Muscle of leg (tissue), 11 donors: ENCODE results near the gene ADPRHL1. TPM values are rescaled to one million over a fixed set of nuclear protein-coding genes. Genes with fewer than 3 reads are reported as not detected.
"Not testable (repeated sequence)": the region's sequence is repeated elsewhere in the genome, so short reads cannot be mapped to it uniquely, and the experiment has no call there.

ENCODE experiments used
- DNase-seq: peaks from one replicate; pipeline ENCODE4 v3.0.0; 2013
- H3K27ac ChIP-seq: one replicate; pipeline ENCODE4 v1.5.1; 2013; ENCODE audit warnings: mild to moderate bottlenecking, low read length, control low read depth
- H3K27me3 ChIP-seq: one replicate; pipeline ENCODE4 v1.6.1; 2013; ENCODE audit warnings: low read length; ENCODE audit not compliant: control insufficient read depth, insufficient read depth
- H3K36me3 ChIP-seq: one replicate; pipeline ENCODE4 v1.6.1; 2013; ENCODE audit warnings: low read length; ENCODE audit not compliant: control insufficient read depth, insufficient read depth
- H3K4me1 ChIP-seq: one replicate; pipeline ENCODE4 v1.6.1; 2013; ENCODE audit warnings: low read length; ENCODE audit not compliant: control insufficient read depth, insufficient read depth
- H3K4me3 ChIP-seq: one replicate; pipeline ENCODE4 v1.5.1; 2013; ENCODE audit warnings: low read length, control low read depth
- H3K9me3 ChIP-seq: replicated peaks from 2 replicates; pipeline ENCODE4 v1.6.1; 2013; ENCODE audit warnings: low read depth, low read length; ENCODE audit not compliant: control insufficient read depth
- WGBS: methylation state at CpG from one replicate; pipeline ENCODE4 v1.1.5; 2013; ENCODE audit warnings: missing lambda C conversion rate; ENCODE audit not compliant: insufficient coverage; 5-methylcytosine and 5-hydroxymethylcytosine counted together
- polyA plus RNA-seq, 8 donors: library from polyadenylated mRNA; unstranded; fragments of 120-200 nt; gene quantifications; one replicate each; pipeline versions ENCODE4 v1.2.1 to v1.2.3, GENCODE V29; 2013; ENCODE audit warnings: inconsistent platforms in 1 of 8, low replicate concordance in 1 of 8; ENCODE audit not compliant: insufficient read length in 8 of 8, insufficient read depth in 1 of 8
- total RNA-seq: library from RNA; stranded (reverse); fragments of 120-200 nt; gene quantifications from one replicate; pipeline ENCODE4 v1.2.4, GENCODE V29; 2013

The ADPRHL1 gene
- total and polyA plus RNA-seq, 9 donors: 150 to 282 (median 212) TPM

GRCh38 chr13:113483081-113483480 is 29.8 kb upstream of the ADPRHL1 start:
- peaks cover 17% of the 10 kb centered on the region for H3K36me3 ChIP-seq
- DNase-seq: no peak
- peaks cover 6% of the 10 kb centered on the region for H3K4me1 ChIP-seq
- H3K27ac ChIP-seq: no peak overlapping the region
- H3K4me3 ChIP-seq: no peak overlapping the region
- no peaks in the 10 kb centered on the region for H3K27me3 ChIP-seq
- no peaks in the 10 kb centered on the region for H3K9me3 ChIP-seq
- WGBS: 87% methylated on average over 7 of the region's 7 CpGs

GRCh38 chr13:113479179-113479578 is 25.9 kb upstream of the ADPRHL1 start:
- Histone ChIP-seq H3K27me3 (no peaks in the 10 kb centered on the region), H3K36me3 (peaks cover 34% of the 10 kb centered on the region), H3K4me1 (no peaks in the 10 kb centered on the region), H3K9me3 (no peaks in the 10 kb centered on the region), H3K27ac (no peak overlapping the region), H3K4me3 (no peak overlapping the region)
- 90% methylated on average over 2 of the region's 4 CpGs for WGBS
- no peak for DNase-seq

- Histone ChIP-seq H3K27ac (no peak overlapping the region), H3K27me3 (no peaks in the 10 kb centered on the region), H3K9me3 (no peaks in the 10 kb centered on the region), H3K4me1 (no peaks in the 10 kb centered on the region), H3K4me3 (no peak overlapping the region), H3K36me3 (peaks cover 35% of the 10 kb centered on the region)
- no CpG with 5 or more reads among the region's 3 CpGs for WGBS
- DNase-seq: no peak
Measured at GRCh38 chr13:113477724-113478123, 24.4 kb upstream of the ADPRHL1 start.

- H3K27me3 ChIP-seq: no peaks in the 10 kb centered on the region
- DNase-seq: no peak
- peaks cover 42% of the 10 kb centered on the region for H3K36me3 ChIP-seq
- H3K27ac ChIP-seq: no peak overlapping the region
- H3K4me1 ChIP-seq: no peaks in the 10 kb centered on the region
- H3K4me3 ChIP-seq: no peak overlapping the region
- H3K9me3 ChIP-seq: no peaks in the 10 kb centered on the region
- WGBS: 96% methylated on average over 4 of the region's 7 CpGs
Measured at GRCh38 chr13:113476811-113477210, 23.5 kb upstream of the ADPRHL1 start.

GRCh38 chr13:113475911-113476310 is 22.6 kb upstream of the ADPRHL1 start:
- Histone ChIP-seq H3K27ac (no peak overlapping the region), H3K27me3 (no peaks in the 10 kb centered on the region), H3K4me3 (no peak overlapping the region), H3K4me1 (no peaks in the 10 kb centered on the region), H3K36me3 (peaks cover 44% of the 10 kb centered on the region), H3K9me3 (no peaks in the 10 kb centered on the region)
- no peak for DNase-seq
- 89% methylated on average over 6 of the region's 12 CpGs for WGBS

GRCh38 chr13:113475280-113475679 is 22.0 kb upstream of the ADPRHL1 start:
- Histone ChIP-seq H3K27ac (no peak overlapping the region), H3K36me3 (peaks cover 44% of the 10 kb centered on the region)
- WGBS: 95% methylated on average over 10 of the region's 11 CpGs

GRCh38 chr13:113474179-113474578 is 20.9 kb upstream of the ADPRHL1 start:
- Histone ChIP-seq H3K9me3 (no peaks in the 10 kb centered on the region), H3K36me3 (peaks cover 45% of the 10 kb centered on the region), H3K27me3 (no peaks in the 10 kb centered on the region), H3K4me3 (no peak overlapping the region), H3K27ac (no peak overlapping the region), H3K4me1 (no peaks in the 10 kb centered on the region)
- peak; percentile 51 for DNase-seq
- 44% methylated on average over 2 of the region's 10 CpGs for WGBS

More at GRCh38 chr13:113475280-113475679, 22.0 kb upstream of the ADPRHL1 start:
- no peaks in the 10 kb centered on the region for H3K4me1 ChIP-seq
- no peaks in the 10 kb centered on the region for H3K9me3 ChIP-seq
- no peaks in the 10 kb centered on the region for H3K27me3 ChIP-seq
- no peak overlapping the region for H3K4me3 ChIP-seq
- DNase-seq: no peak

GRCh38 chr13:113472355-113473025 is 19.2 kb upstream of the ADPRHL1 start:
- H3K4me3 ChIP-seq: no peak overlapping the region
- DNase-seq: no peak
- H3K36me3 ChIP-seq: peaks cover 43% of the 10 kb centered on the region
- H3K4me1 ChIP-seq: no peaks in the 10 kb centered on the region
- no peaks in the 10 kb centered on the region for H3K27me3 ChIP-seq
- no peaks in the 10 kb centered on the region for H3K9me3 ChIP-seq
- H3K27ac ChIP-seq: peak overlapping the region; percentile 62
- WGBS: 91% methylated on average over 18 of the region's 28 CpGs

- Histone ChIP-seq H3K36me3 (peaks cover 46% of the 10 kb centered on the region), H3K27me3 (no peaks in the 10 kb centered on the region), H3K27ac (peak overlapping the region; percentile 62), H3K4me1 (no peaks in the 10 kb centered on the region), H3K9me3 (no peaks in the 10 kb centered on the region), H3K4me3 (no peak overlapping the region)
- DNase-seq: no peak
- WGBS: 59% methylated on average over 3 of the region's 11 CpGs
Measured at GRCh38 chr13:113471844-113472243, 18.6 kb upstream of the ADPRHL1 start.

GRCh38 chr13:113470635-113471163 is 17.4 kb upstream of the ADPRHL1 start:
- WGBS: 90% methylated on average over 2 of the region's 4 CpGs
- H3K36me3 ChIP-seq: peaks cover 41% of the 10 kb centered on the region
- not testable (repeated sequence) for H3K4me1 ChIP-seq, H3K27ac ChIP-seq, DNase-seq, H3K9me3 ChIP-seq, H3K4me3 ChIP-seq, H3K27me3 ChIP-seq
